HCT116 (cell line): ENCODE data around the gene CTSW. TPM values are rescaled to one million over a fixed set of nuclear protein-coding genes. Genes with fewer than 3 reads are reported as not detected.

Experiments used
- ATAC-seq: fragments of 200-7000 bp; cut with Tn5 transposase; 2 replicates; pipeline ENCODE4 v1.9.1; 2020; ENCODE audit warnings: mild to moderate bottlenecking, moderate library complexity
- BruUV-seq: library from RNA; stranded (reverse); fragments of 400-500 nt; replicated peaks from 2 replicates; lab custom pipeline; 2021; lab: Mats Ljungman, UMichigan
- CTCF ChIA-PET: fragments of 300-600 bp; sonication (Branson Sonifier 250); formaldehyde crosslinking; loops from one replicate; lab custom pipeline; 2021; ENCODE audit warnings: antibody characterized with exemption; lab: Charles Lee
- POLR2A ChIA-PET: fragments of 300-600, 350-600 bp; sonication (Branson Sonifier 250); formaldehyde crosslinking; loops from one replicate; lab custom pipeline; 2021; ENCODE audit warnings: antibody characterized with exemption; lab: Charles Lee
- RAD21 ChIA-PET, 2 experiments: fragments of 300-600 bp; sonication (Branson Sonifier 250); formaldehyde crosslinking; loops; one replicate each; lab custom pipeline; 2023; ENCODE audit warnings: low total read pairs in 2 of 2; ENCODE audit not compliant: uncharacterized antibody in 2 of 2, unreplicated experiment in 2 of 2, low non-redundant PET in 1 of 2; lab: Charles Lee
- DNase-seq: peaks from one replicate; pipeline ENCODE4 v3.0.0-alpha.2; 2010; ENCODE audit warnings: low read depth, low spot score
- H2AFZ ChIP-seq: fragments of 200-600 bp; shearing (Covaris generic), sonication (generic); 2 replicates; pipeline ENCODE4 v1.6.1; 2017; ENCODE audit warnings: low read depth, mixed run types, mixed read lengths, antibody characterized with exemption, low read length; ENCODE audit not compliant: poor library complexity, severe bottlenecking
- H3K27ac ChIP-seq: 2 replicates; pipeline ENCODE4 v1.5.1; 2012; ENCODE audit warnings: low read depth, low read length
- H3K27me3 ChIP-seq: fragments of 200-600 bp; sonication (generic); 2 replicates; pipeline ENCODE4 v1.6.1; 2016; ENCODE audit warnings: mixed run types, low read length, mixed read lengths; ENCODE audit not compliant: insufficient read depth
- H3K36me3 ChIP-seq, 2 experiments: fragments of 200-500 bp in 1 of 2; fragments of 200-600 bp in 1 of 2; sonication (Bioruptor generic) in 1 of 2; sonication (generic) in 1 of 2; 2 replicates each; pipeline versions ENCODE4 v1.5.1 to v1.6.1; 2014 to 2016; ENCODE audit warnings: low read length in 2 of 2, inconsistent platforms in 1 of 2, mixed read lengths in 1 of 2, mixed run types in 1 of 2; ENCODE audit not compliant: insufficient read depth in 2 of 2, control insufficient read depth in 1 of 2
- H3K4me1 ChIP-seq, 2 experiments: fragments of 200-600 bp in 1 of 2; sonication (generic) in 1 of 2; 2 replicates each; pipeline versions ENCODE4 v1.5.1 to v1.6.1; 2012 to 2017; ENCODE audit warnings: low read length in 2 of 2, inconsistent platforms in 1 of 2, mild to moderate bottlenecking in 1 of 2, mixed read lengths in 1 of 2, mixed run types in 1 of 2, moderate library complexity in 1 of 2; ENCODE audit not compliant: insufficient read depth in 2 of 2, control insufficient read depth in 1 of 2
- H3K4me2 ChIP-seq: fragments of 200-600 bp; sonication (generic); 2 replicates; pipeline ENCODE4 v1.6.1; 2017; ENCODE audit warnings: mixed run types, low read length, mixed read lengths
- H3K4me3 ChIP-seq, 2 experiments: fragments of 200-600 bp in 1 of 2; sonication (generic) in 1 of 2; replicated peaks in 1 of 2; 2 replicates each; pipeline ENCODE4 v1.5.1; 2011 to 2016; ENCODE audit warnings: low read length in 2 of 2, control low read depth in 1 of 2, low read depth in 1 of 2, mild to moderate bottlenecking in 1 of 2, mixed read lengths in 1 of 2, mixed run types in 1 of 2
- H3K79me2 ChIP-seq: fragments of 200-600 bp; sonication (generic); 2 replicates; pipeline ENCODE4 v1.6.1; 2017; ENCODE audit warnings: mild to moderate bottlenecking, mixed run types, low read length, moderate library complexity, mixed read lengths; ENCODE audit not compliant: insufficient read depth
- H3K9ac ChIP-seq: fragments of 200-600 bp; sonication (generic); 2 replicates; pipeline ENCODE4 v1.6.1; 2016; ENCODE audit warnings: low read length, mixed read lengths
- H3K9me2 ChIP-seq: fragments of 200-600 bp; sonication (generic), shearing (Covaris generic); 2 replicates; pipeline ENCODE4 v1.6.1; 2017; ENCODE audit warnings: mixed run types, mild to moderate bottlenecking, moderate library complexity; ENCODE audit not compliant: insufficient read depth
- H3K9me3 ChIP-seq, 2 experiments: fragments of 200-500 bp in 1 of 2; fragments of 200-600 bp in 1 of 2; sonication (Bioruptor generic) in 1 of 2; sonication (generic) in 1 of 2; 2 replicates each; pipeline ENCODE4 v1.6.1; 2014 to 2017; ENCODE audit warnings: low read length in 2 of 2, mixed read lengths in 2 of 2, inconsistent platforms in 1 of 2, low read depth in 1 of 2, mild to moderate bottlenecking in 1 of 2, mixed run types in 1 of 2, moderate library complexity in 1 of 2; ENCODE audit not compliant: control insufficient read depth in 1 of 2, insufficient read depth in 1 of 2
- H4K20me1 ChIP-seq: fragments of 200-600 bp; sonication (generic), shearing (Covaris generic); 2 replicates; pipeline ENCODE4 v1.6.1; 2017; ENCODE audit warnings: mixed run types, mild to moderate bottlenecking, moderate library complexity; ENCODE audit not compliant: insufficient read depth
- EGR1 ChIP-seq: IDR thresholded peaks from 2 replicates; pipeline ENCODE4 v1.6.1; 2012; ENCODE audit warnings: low read depth
- ELF1 ChIP-seq: IDR thresholded peaks from 2 replicates; pipeline ENCODE4 v1.6.1; 2012; ENCODE audit warnings: low read depth, borderline replicate concordance
- EZH2 ChIP-seq: fragments of 200-600 bp; sonication (generic); IDR thresholded peaks from 2 replicates; pipeline ENCODE4 v1.6.1; 2017; ENCODE audit warnings: antibody characterized with exemption, mixed run types
- POLR2AphosphoS5 ChIP-seq: IDR thresholded peaks from 2 replicates; pipeline ENCODE4 v1.6.1; 2011; ENCODE audit warnings: mild to moderate bottlenecking, low read depth, low read length, moderate library complexity
- SIN3A ChIP-seq: IDR thresholded peaks from 2 replicates; pipeline ENCODE4 v1.6.1; 2012; ENCODE audit warnings: low read depth
- SP1 ChIP-seq: IDR thresholded peaks from 2 replicates; pipeline ENCODE4 v1.6.1; 2012; ENCODE audit warnings: low read depth
- TCF7L2 ChIP-seq: IDR thresholded peaks from 2 replicates; pipeline ENCODE4 v1.7.0; 2011; ENCODE audit warnings: borderline replicate concordance, inconsistent platforms; ENCODE audit not compliant: insufficient read depth, insufficient read length; ENCODE audit errors: extremely low read depth
- YY1 ChIP-seq: IDR thresholded peaks from 2 replicates; pipeline ENCODE4 v1.6.1; 2011; ENCODE audit warnings: low read length, low read depth, moderate library complexity, mild to moderate bottlenecking; ENCODE audit not compliant: insufficient replicate concordance; ENCODE audit errors: extremely low read depth
- ZFX ChIP-seq: fragments of 450-650 bp; IDR thresholded peaks from 2 replicates; pipeline ENCODE4 v1.6.1; 2017
- intact Hi-C: fragments of 100-400 bp; cut with micrococcal nuclease; formaldehyde crosslinking; loops from 2 replicates; pipeline ENCODE4 v1.10.0; 2022
- total RNA-seq: library from RNA; stranded (reverse); gene quantifications from one replicate; pipeline ENCODE4 v1.2.1, GENCODE V29; 2021; ENCODE audit not compliant: unreplicated experiment
- TF ChIP-seq, protein P1 (sequence below), 3 experiments: fragments of 200-600 bp in 1 of 3; sonication (generic) in 1 of 3; IDR thresholded peaks in 2 of 3; conservative IDR thresholded peaks in 1 of 3; 2 replicates each; pipeline ENCODE4 v1.5.1; 2012 to 2017; ENCODE audit warnings: low read depth in 2 of 3, low read length in 2 of 3, antibody characterized with exemption in 1 of 3, borderline replicate concordance in 1 of 3, control low read depth in 1 of 3, mild to moderate bottlenecking in 1 of 3, mixed read lengths in 1 of 3, mixed run types in 1 of 3, moderate library complexity in 1 of 3; ENCODE audit not compliant: insufficient read depth in 1 of 3

Gene CTSW
- total RNA-seq, 1 experiment from 2014 or later, result not detected

DNA sequence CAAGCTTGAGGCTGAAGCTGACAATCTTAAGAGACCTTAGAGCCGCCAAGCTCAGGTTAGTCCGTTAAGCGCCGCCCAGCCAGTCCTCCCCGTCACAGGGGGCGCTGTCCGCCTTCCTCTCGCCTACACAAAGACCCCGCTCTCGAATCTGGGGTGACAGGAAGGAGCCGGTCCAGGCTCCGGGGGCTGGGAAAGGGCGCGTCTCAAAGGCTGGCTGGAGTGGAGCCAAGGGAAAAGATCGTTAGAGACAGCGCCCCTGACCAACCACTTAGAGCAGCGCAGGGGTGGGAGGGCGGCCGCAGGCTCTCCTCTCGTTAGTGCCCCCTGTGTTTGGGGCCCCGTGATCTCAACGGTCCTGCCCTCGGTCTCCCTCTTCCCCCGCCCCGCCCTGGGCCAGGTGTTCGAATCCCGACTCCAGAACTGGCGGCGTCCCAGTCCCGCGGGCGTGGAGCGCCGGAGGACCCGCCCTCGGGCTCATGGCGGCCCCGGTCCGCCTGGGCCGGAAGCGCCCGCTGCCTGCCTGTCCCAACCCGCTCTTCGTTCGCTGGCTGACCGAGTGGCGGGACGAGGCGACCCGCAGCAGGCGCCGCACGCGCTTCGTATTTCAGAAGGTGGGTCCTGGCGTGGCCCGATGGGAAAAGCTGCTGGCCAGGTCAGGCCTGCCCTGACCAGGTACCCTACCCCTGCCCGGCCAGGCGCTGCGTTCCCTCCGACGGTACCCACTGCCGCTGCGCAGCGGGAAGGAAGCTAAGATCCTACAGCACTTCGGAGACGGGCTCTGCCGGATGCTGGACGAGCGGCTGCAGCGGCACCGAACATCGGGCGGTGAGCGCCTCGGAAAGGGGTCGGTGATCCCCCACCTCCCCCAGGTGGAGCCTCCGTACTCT, 19.1 kb upstream of the CTSW start, which contains the start of gene MUS81:
MUS81 (plus strand) TSS at position 156 of the 887 bp plus-strand sequence; CDS start at position 477, 321 bp downstream.
- Histone ChIP-seq H3K4me2 (peak within 1 kb of the TSS; percentile 77), H3K4me1 (peaks cover 23 to 42% of the 10 kb centered on the region in 2 experiments), H3K4me3 (peak within 1 kb of the TSS; percentile 85 to 100), H3K79me2 (peaks cover 46% of the 10 kb centered on the region), H4K20me1 (peaks cover 12% of the 10 kb centered on the region; the same call in 1 of the 2 replicates), H2AFZ (peak within 1 kb of the TSS; percentile 50), H3K9ac (peak within 1 kb of the TSS; percentile 99), H3K27me3 (no peaks in the 10 kb centered on the region), H3K9me2 (no peaks in the 10 kb centered on the region), H3K9me3 (no peaks in the 10 kb centered on the region), H3K36me3 (peaks cover 17 to 30% of the 10 kb centered on the region in 2 experiments), H3K27ac (peak within 1 kb of the TSS; percentile 97)
- RAD21 ChIA-PET, result interaction anchor here in 1 of 2 experiments (1.2 kb wide), 1 partner anchor 148 kb away, joined by 4 read pairs; the partner anchor contains the start of gene KAT5
- POLR2A ChIA-PET, result interaction anchor here (0.9 to 5.3 kb wide), 17 partner anchors 9 to 438 kb away, joined by 3 to 84 read pairs (median 6); partner anchors contain the start of genes BANF1, CCDC85B, FIBP and FOSL1
- DNase-seq (peak; percentile 99), ATAC-seq (peak; percentile 59)
- CTCF ChIA-PET, result interaction anchor here (0.6 to 4.3 kb wide), 33 partner anchors 9 to 301 kb away, joined by 3 to 82 read pairs (median 5); partner anchors contain the start of genes AP5B1, CCDC85B, FIBP and KAT5
- peak; percentile 86 for TF ChIP-seq YY1
- TF ChIP-seq EGR1, result no peak
- TF ChIP-seq POLR2AphosphoS5, result peak; percentile 69
- no peak for TF ChIP-seq ELF1
- no peak for TF ChIP-seq EZH2
- TF ChIP-seq TCF7L2, result peak; percentile 43
- no peak for TF ChIP-seq SIN3A
- TF ChIP-seq, protein P1, sequence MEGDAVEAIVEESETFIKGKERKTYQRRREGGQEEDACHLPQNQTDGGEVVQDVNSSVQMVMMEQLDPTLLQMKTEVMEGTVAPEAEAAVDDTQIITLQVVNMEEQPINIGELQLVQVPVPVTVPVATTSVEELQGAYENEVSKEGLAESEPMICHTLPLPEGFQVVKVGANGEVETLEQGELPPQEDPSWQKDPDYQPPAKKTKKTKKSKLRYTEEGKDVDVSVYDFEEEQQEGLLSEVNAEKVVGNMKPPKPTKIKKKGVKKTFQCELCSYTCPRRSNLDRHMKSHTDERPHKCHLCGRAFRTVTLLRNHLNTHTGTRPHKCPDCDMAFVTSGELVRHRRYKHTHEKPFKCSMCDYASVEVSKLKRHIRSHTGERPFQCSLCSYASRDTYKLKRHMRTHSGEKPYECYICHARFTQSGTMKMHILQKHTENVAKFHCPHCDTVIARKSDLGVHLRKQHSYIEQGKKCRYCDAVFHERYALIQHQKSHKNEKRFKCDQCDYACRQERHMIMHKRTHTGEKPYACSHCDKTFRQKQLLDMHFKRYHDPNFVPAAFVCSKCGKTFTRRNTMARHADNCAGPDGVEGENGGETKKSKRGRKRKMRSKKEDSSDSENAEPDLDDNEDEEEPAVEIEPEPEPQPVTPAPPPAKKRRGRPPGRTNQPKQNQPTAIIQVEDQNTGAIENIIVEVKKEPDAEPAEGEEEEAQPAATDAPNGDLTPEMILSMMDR (IDR thresholded peaks at IDR 0.05 in 2 of 3, conservative IDR thresholded peaks at IDR 0.05 in 1 of 3; ENCODE audit: borderline replicate concordance in 1 of 3, insufficient read depth in 1 of 3, low read depth in 2 of 3, low read length in 2 of 3), result peak in 2 of 3 experiments; percentile 83 to 93; a peak in 4 of 6 replicates
- TF ChIP-seq ZFX, result peak; percentile 74; the same call in 1 of the 2 replicates
- TF ChIP-seq SP1, result no peak
- no TSS peak for BruUV-seq
- intact Hi-C loops, result loop anchor here (1.0 kb wide), 1 partner anchor 142 kb away; the partner anchor contains the start of genes BANF1 and EIF1AD
